Measurements from ENCODE around the gene RER1. TPM values are rescaled to one million over a fixed set of nuclear protein-coding genes. Genes with fewer than 3 reads are reported as not detected.

RER1 gene
- total and polyA plus RNA-seq, 3 experiments from 2014 or later, result 166 to 222 (median 214) TPM

DNA sequence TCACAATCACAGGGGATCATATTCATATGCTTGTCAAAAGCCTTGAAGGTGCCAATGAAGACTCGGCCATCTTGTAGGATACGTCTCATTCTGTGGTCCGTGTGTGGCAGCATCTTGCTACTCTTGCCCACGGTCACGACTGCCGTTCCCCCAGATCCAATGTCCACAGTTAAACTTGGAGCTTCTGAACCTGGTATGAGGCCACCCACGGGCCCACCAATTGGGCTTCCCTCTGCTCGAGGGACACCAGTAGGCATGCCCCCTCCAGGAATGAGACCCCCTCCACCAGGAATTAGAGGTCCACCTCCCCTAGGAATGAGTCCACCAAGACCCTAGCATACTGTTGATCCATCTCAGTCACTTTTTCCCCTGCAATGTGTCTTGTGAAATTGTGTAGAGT is 39.9 kb upstream of the RER1 start:
- H3K27ac Mint-ChIP-seq, result peak overlapping the region in 1 of 8 donors; percentile 60
- H3K9me3 ChIP-seq (ENCODE audit: low read length), result no peaks in the 10 kb centered on the region
- no peaks in the 10 kb centered on the region for H3K9me3 Mint-ChIP-seq
- H3K36me3 Mint-ChIP-seq, result no peaks in the 10 kb centered on the region
- no peak overlapping the region for H3K4me3 ChIP-seq (ENCODE audit: low read length)
- no peaks in the 10 kb centered on the region for H3K4me1 Mint-ChIP-seq
- CTCF ChIA-PET, result no interaction called here
- no peaks in the 10 kb centered on the region for H3K4me1 ChIP-seq (ENCODE audit: insufficient read depth, low read length)
- no peaks in the 10 kb centered on the region for H3K27me3 Mint-ChIP-seq
- no peaks in the 10 kb centered on the region for H3K27me3 ChIP-seq (ENCODE audit: insufficient read depth, low read length, poor library complexity, severe bottlenecking)
- POLR2A ChIA-PET, result no interaction called here
- DNase-seq, result no peak
- no peak overlapping the region for H3K4me3 Mint-ChIP-seq
- H3K27ac ChIP-seq (ENCODE audit: low read depth, low read length), result no peak overlapping the region
- no peaks in the 10 kb centered on the region for H3K36me3 ChIP-seq (ENCODE audit: insufficient read depth, low read length)

DNA sequence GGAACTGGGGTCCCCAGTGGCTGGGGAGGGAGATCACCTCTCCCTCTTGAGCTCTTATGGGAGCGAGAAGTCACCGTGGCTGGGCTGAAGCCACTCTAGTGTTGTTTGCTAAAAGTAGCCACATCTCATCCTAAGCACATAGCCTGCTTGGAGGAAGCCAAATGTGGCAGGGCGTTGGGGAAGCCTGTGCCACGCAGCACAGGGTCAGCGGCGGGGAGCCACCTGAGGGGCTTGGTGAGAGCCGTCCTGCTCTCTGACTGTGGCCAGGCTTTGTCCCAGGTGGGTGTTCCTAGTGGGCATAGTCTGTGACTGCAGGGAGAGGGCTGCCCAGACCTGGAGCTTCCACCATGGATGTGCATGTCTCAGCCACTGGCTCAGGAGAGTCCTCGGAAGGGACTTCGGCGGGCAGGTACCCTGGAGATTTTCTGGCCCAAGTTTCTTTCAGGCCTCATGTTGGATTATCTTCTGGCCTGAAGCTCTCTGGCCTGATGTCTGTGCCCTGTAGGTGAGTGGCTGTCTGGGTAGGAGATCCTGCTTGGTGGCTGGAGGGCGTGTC is 39.2 kb upstream of the RER1 start:
- Mint-ChIP-seq H3K9me3 (no peaks in the 10 kb centered on the region), H3K4me3 (no peak overlapping the region), H3K27me3 (no peaks in the 10 kb centered on the region), H3K36me3 (no peaks in the 10 kb centered on the region), H3K27ac (peak overlapping the region in 1 of 8 donors; percentile 96), H3K4me1 (no peaks in the 10 kb centered on the region)
- Histone ChIP-seq H3K9me3 (ENCODE audit: low read length) (no peaks in the 10 kb centered on the region), H3K36me3 (ENCODE audit: insufficient read depth, low read length) (no peaks in the 10 kb centered on the region), H3K27ac (ENCODE audit: low read depth, low read length) (no peak overlapping the region), H3K4me1 (ENCODE audit: insufficient read depth, low read length) (no peaks in the 10 kb centered on the region), H3K4me3 (ENCODE audit: low read length) (no peak overlapping the region), H3K27me3 (ENCODE audit: insufficient read depth, low read length, poor library complexity, severe bottlenecking) (no peaks in the 10 kb centered on the region)
- CTCF ChIA-PET, result no interaction called here
- DNase-seq, result peak in 1 of 5 donors; percentile 27
- POLR2A ChIA-PET, result no interaction called here

DNA sequence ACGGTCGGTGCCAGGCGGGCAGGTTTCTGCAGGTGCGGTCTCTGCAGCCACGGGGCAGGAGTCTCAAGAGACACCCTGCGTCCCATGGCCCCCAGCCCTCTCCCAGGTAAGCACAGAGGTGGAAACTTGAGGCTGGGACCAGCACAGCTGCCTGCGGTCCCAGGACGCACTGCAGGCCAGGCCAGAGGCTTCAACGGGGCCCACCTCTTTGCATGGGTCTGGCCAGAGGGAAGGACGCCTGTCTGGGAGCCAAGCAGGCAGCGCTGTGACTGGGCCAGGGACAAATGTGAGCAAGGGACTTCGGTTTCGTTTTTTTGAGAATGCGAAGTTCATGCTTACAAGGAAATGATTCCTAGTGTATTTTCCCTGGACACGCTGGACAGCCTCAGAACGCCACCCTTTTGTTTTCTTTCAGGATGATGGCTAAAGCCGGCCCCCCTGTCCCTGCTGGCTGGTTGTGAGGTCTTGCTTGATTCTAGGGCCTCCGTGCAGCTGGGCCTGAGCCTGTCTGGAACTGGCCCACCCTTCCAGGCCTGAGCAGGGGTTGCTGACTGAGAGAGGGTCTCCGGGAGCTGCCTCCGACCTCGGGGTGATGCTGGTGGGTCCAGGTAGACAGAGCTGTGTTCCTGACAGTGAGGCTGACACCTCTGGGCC is 38.6 kb upstream of the RER1 start:
- Histone ChIP-seq H3K27ac (ENCODE audit: low read depth, low read length) (no peak overlapping the region), H3K27me3 (ENCODE audit: insufficient read depth, low read length, poor library complexity, severe bottlenecking) (no peaks in the 10 kb centered on the region), H3K36me3 (ENCODE audit: insufficient read depth, low read length) (no peaks in the 10 kb centered on the region), H3K4me1 (ENCODE audit: insufficient read depth, low read length) (no peaks in the 10 kb centered on the region), H3K9me3 (ENCODE audit: low read length) (no peaks in the 10 kb centered on the region), H3K4me3 (ENCODE audit: low read length) (no peak overlapping the region)
- H3K36me3 Mint-ChIP-seq, result no peaks in the 10 kb centered on the region
- ChIA-PET POLR2A (no interaction called here), CTCF (no interaction called here)
- H3K9me3 Mint-ChIP-seq, result no peaks in the 10 kb centered on the region
- H3K27me3 Mint-ChIP-seq, result no peaks in the 10 kb centered on the region
- H3K4me3 Mint-ChIP-seq, result no peak overlapping the region
- H3K27ac Mint-ChIP-seq, result peak overlapping the region in 1 of 8 donors; percentile 33
- DNase-seq, result peak in 1 of 5 donors; percentile 22
- H3K4me1 Mint-ChIP-seq, result no peaks in the 10 kb centered on the region

DNA sequence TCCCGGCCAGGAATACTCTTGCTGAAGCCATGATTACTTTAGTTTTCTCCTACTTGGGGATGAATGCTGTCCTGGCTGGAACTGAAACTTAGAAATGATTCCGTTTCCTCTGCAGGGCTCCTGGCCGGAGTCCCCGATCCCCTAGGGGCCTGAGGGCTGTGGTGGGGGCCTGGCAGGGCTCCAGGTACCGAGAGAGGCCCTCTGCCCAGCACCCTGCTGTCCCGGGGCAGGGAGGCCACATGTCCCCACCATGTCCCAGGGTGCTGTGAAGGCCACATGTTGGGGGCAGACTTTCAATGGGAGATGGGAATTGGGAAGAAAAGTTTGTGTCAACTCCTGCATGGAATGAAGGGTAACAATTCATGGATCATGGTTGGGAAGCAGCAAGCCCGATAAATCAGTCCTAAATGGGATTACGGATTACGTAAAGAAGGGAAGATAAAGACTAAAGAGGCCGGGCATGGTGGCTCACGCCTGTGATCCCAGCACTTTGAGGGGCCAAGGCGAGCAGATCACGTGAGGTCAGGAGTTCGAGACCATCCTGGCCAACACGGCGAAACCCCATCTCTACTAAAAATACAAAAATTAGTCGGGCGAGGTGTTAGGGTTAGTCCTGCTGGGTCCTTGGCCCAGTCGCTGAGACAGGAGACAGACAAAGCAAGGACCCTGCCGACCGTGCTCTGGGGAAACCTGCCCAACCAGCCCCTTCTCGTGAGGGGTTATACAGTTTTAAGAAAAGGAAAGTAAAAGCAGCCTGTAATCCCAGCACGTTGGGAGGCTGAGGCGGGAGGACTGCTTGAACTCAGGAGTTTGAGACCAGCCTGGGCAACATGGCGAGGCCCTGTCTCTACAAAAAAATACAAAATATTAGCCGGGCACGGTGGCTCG is 37.8 kb upstream of the RER1 start:
- ChIA-PET CTCF (no interaction called here), POLR2A (no interaction called here)
- DNase-seq, result peak in 1 of 5 donors; percentile 12
- no peaks in the 10 kb centered on the region for H3K27me3 Mint-ChIP-seq
- H3K27me3 ChIP-seq (ENCODE audit: insufficient read depth, low read length, poor library complexity, severe bottlenecking), result no peaks in the 10 kb centered on the region
- H3K9me3 Mint-ChIP-seq, result no peaks in the 10 kb centered on the region
- H3K27ac Mint-ChIP-seq, result peak overlapping the region in 1 of 8 donors; percentile 29
- H3K36me3 ChIP-seq (ENCODE audit: insufficient read depth, low read length), result no peaks in the 10 kb centered on the region
- no peak overlapping the region for H3K27ac ChIP-seq (ENCODE audit: low read depth, low read length)
- H3K9me3 ChIP-seq (ENCODE audit: low read length), result no peaks in the 10 kb centered on the region
- no peaks in the 10 kb centered on the region for H3K4me1 ChIP-seq (ENCODE audit: insufficient read depth, low read length)
- no peak overlapping the region for H3K4me3 Mint-ChIP-seq
- H3K4me1 Mint-ChIP-seq, result no peaks in the 10 kb centered on the region
- H3K36me3 Mint-ChIP-seq, result no peaks in the 10 kb centered on the region
- no peak overlapping the region for H3K4me3 ChIP-seq (ENCODE audit: low read length)

DNA sequence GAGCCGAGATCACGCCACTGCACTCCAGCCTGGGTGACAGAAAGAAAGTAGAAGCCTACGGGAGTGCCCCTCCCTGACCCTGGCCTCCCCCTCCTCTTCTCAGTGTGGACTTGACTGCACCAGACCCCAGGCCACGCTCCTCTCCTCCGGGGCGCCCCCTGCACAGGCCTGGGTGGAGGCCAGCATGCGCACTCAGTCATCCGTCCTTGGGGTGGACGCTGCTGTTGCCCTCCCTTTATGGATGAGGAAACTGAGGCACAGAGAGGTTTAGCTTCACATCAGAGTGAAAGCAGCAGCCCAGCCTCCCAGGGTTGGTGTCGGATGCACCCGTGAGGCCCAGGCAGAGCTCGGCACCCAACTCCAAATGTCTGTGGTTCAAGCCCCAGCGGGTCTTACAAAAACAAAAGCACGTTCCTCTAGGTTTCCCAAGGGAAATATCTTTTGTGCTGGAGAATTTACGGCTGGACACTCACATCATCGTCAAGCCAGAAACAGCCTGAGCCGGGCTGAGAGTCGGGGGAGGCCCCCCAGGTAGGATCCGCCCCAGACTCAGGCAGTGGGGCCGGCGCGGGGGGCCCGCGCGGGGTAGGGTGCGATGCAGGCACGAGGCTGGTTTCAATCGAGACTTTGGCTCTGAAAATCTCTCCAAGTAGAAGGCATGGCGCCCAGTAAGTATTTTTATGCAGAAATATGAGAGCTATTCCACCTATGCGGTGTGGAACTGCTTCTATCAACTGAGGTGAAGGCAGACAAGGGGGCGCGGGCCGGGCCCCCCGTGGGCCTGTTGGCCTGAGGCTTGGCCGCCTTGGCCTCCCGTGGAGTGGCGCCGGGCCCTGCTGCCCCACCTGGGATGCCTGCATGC is 36.9 kb upstream of the RER1 start:
- ChIA-PET POLR2A (no interaction called here), CTCF (no interaction called here)
- no peak overlapping the region for H3K4me3 Mint-ChIP-seq
- Histone ChIP-seq H3K4me1 (ENCODE audit: insufficient read depth, low read length) (no peaks in the 10 kb centered on the region), H3K4me3 (ENCODE audit: low read length) (no peak overlapping the region), H3K27me3 (ENCODE audit: insufficient read depth, low read length, poor library complexity, severe bottlenecking) (no peaks in the 10 kb centered on the region), H3K27ac (ENCODE audit: low read depth, low read length) (no peak overlapping the region), H3K9me3 (ENCODE audit: low read length) (no peaks in the 10 kb centered on the region), H3K36me3 (ENCODE audit: insufficient read depth, low read length) (no peaks in the 10 kb centered on the region)
- H3K27me3 Mint-ChIP-seq, result no peaks in the 10 kb centered on the region
- no peak overlapping the region for H3K27ac Mint-ChIP-seq
- H3K4me1 Mint-ChIP-seq, result no peaks in the 10 kb centered on the region
- H3K9me3 Mint-ChIP-seq, result no peaks in the 10 kb centered on the region
- DNase-seq, result peak in 1 of 5 donors; percentile 26
- H3K36me3 Mint-ChIP-seq, result no peaks in the 10 kb centered on the region

DNA sequence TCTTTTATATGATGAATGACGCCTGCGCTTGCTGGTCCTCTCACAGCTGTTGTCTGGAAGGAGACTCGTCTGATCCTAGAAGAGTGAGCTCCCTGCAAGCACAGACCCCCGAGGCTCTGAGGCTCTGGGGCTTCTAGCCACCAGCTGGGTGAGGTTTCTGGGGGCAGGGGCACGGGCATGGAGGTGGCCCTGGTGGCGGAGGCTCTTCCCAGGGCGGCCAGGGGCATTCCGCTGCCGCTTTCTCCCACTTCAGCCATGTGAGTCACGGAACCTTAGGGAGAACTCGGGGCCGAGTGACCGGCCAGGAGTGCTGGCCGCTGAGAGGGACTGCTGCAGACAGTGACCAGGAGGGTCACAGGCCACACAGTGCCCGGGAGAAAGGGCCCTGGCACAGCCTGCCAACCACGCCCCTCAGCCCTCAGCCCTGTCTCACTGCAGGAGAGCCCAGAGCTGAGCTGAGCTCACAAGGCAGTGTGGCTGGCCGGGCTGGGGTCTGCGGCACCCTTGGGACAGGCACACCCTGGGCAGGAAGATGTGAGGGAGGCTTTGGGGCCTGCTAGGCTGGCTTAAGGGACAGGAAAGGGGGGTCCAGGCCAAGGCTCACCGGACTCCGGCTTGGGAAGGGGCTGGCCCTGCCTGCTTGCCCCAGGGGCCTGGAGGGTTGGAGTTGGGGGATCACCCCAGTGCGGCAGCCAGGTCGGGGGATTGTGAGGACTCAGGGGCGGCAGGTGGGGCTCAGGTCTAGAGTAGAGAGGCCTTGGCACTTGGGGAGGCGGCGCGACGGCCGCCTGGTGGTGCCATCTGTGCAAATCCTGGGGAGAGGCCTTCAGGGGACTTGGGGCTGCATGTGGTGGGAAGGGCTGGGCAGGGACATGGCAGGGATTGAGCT is 36.0 kb upstream of the RER1 start:
- CTCF ChIA-PET, result no interaction called here
- Histone ChIP-seq H3K27ac (ENCODE audit: low read depth, low read length) (no peak overlapping the region), H3K36me3 (ENCODE audit: insufficient read depth, low read length) (no peaks in the 10 kb centered on the region), H3K4me1 (ENCODE audit: insufficient read depth, low read length) (no peaks in the 10 kb centered on the region), H3K4me3 (ENCODE audit: low read length) (no peak overlapping the region), H3K27me3 (ENCODE audit: insufficient read depth, low read length, poor library complexity, severe bottlenecking) (no peaks in the 10 kb centered on the region), H3K9me3 (ENCODE audit: low read length) (no peaks in the 10 kb centered on the region)
- Mint-ChIP-seq H3K27me3 (no peaks in the 10 kb centered on the region), H3K9me3 (no peaks in the 10 kb centered on the region), H3K4me3 (no peak overlapping the region), H3K27ac (peak overlapping the region in 1 of 8 donors; percentile 90), H3K4me1 (no peaks in the 10 kb centered on the region), H3K36me3 (peaks cover 0 to 4% (median 0%) of the 10 kb centered on the region in 3 donors)
- POLR2A ChIA-PET, result no interaction called here
- DNase-seq, result peak in 1 of 5 donors; percentile 30

DNA sequence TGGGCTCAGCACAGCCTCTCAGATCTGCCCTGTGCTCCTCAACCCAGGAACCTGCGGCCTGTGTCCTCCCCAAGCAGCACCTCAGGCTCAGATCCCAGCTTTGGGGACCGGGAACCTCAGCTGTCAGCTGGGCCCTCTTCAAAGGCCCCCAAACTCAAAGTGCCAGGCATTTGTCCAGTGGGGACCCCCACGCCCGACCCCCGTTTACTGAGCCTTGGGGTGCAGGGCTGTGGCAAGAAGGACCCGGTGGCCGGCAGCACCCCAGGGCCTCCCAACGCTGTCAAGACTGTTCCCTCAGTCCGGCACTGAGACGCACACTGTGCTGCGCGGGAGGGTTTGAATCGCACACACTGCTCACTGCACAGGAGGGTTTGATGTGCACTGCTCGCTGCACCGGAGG is 35.2 kb upstream of the RER1 start:
- POLR2A ChIA-PET, result no interaction called here
- CTCF ChIA-PET, result no interaction called here
- no peaks in the 10 kb centered on the region for H3K4me1 Mint-ChIP-seq

More for the DNA sequence above, 35.2 kb upstream of the RER1 start:
- Mint-ChIP-seq H3K9me3 (no peaks in the 10 kb centered on the region), H3K4me3 (no peak overlapping the region), H3K27me3 (no peaks in the 10 kb centered on the region), H3K36me3 (peaks cover 0 to 4% (median 1%) of the 10 kb centered on the region in 3 donors), H3K27ac (peak overlapping the region in 1 of 8 donors; percentile 46)
- H3K4me3 ChIP-seq (ENCODE audit: low read length), result no peak overlapping the region
- no peak overlapping the region for H3K27ac ChIP-seq (ENCODE audit: low read depth, low read length)
- H3K27me3 ChIP-seq (ENCODE audit: insufficient read depth, low read length, poor library complexity, severe bottlenecking), result no peaks in the 10 kb centered on the region
- no peaks in the 10 kb centered on the region for H3K36me3 ChIP-seq (ENCODE audit: insufficient read depth, low read length)
- peak in 1 of 5 donors; percentile 26 for DNase-seq
- H3K9me3 ChIP-seq (ENCODE audit: low read length), result no peaks in the 10 kb centered on the region
- H3K4me1 ChIP-seq (ENCODE audit: insufficient read depth, low read length), result no peaks in the 10 kb centered on the region

All from CD8-positive, alpha-beta memory T cell (primary cell).